H9 (cell line): ENCODE measurements around the gene KDSR. TPM values are rescaled to one million over a fixed set of nuclear protein-coding genes. Genes with fewer than 3 reads are reported as not detected.

Experiments
- DNase-seq: peaks from one replicate; pipeline ENCODE4 v3.0.0-alpha.2; 2017
- H2AFZ ChIP-seq: one replicate; pipeline ENCODE4 v1.6.1; 2013; ENCODE audit warnings: mild to moderate bottlenecking, low read length, control low read depth, moderate library complexity
- H2AK5ac ChIP-seq: 2 replicates; pipeline ENCODE4 v1.6.1; 2013; ENCODE audit warnings: low read length, control low read depth, mixed read lengths; ENCODE audit not compliant: insufficient read length
- H2BK120ac ChIP-seq: one replicate; pipeline ENCODE4 v1.6.1; 2013; ENCODE audit warnings: low read depth, mild to moderate bottlenecking, low read length, control low read depth, inconsistent platforms; ENCODE audit not compliant: poor library complexity, severe bottlenecking
- H2BK12ac ChIP-seq: 2 replicates; pipeline ENCODE4 v1.6.1; 2013; ENCODE audit warnings: low read length, control low read depth, mixed read lengths, low read depth; ENCODE audit not compliant: insufficient read length
- H2BK15ac ChIP-seq: 2 replicates; pipeline ENCODE4 v1.6.1; 2013; ENCODE audit warnings: low read depth, low read length, control low read depth
- H2BK20ac ChIP-seq: one replicate; pipeline ENCODE4 v1.6.1; 2013; ENCODE audit warnings: low read depth, mild to moderate bottlenecking, low read length, control low read depth, inconsistent platforms; ENCODE audit not compliant: poor library complexity, severe bottlenecking
- H2BK5ac ChIP-seq: 2 replicates; pipeline ENCODE4 v1.6.1; 2013; ENCODE audit warnings: low read length, control low read depth, mixed read lengths; ENCODE audit not compliant: insufficient read length
- H3K14ac ChIP-seq: 2 replicates; pipeline ENCODE4 v1.6.1; 2013; ENCODE audit warnings: low read length, control low read depth; ENCODE audit not compliant: insufficient read depth
- H3K18ac ChIP-seq: 2 replicates; pipeline ENCODE4 v1.6.1; 2013; ENCODE audit warnings: low read depth, mild to moderate bottlenecking, mixed read lengths, low read length, control low read depth; ENCODE audit not compliant: insufficient read length
- H3K23ac ChIP-seq: 2 replicates; pipeline ENCODE4 v1.6.1; 2013; ENCODE audit warnings: low read length, control low read depth, mixed read lengths, low read depth; ENCODE audit not compliant: insufficient read length
- H3K23me2 ChIP-seq: 2 replicates; pipeline ENCODE4 v1.6.1; 2013; ENCODE audit warnings: low read depth, mild to moderate bottlenecking, mixed read lengths, low read length, control low read depth; ENCODE audit not compliant: insufficient read length, poor library complexity, severe bottlenecking
- H3K27ac ChIP-seq: 2 replicates; pipeline ENCODE4 v1.5.1; 2013; ENCODE audit warnings: low read length, control low read depth, mixed read lengths, low read depth; ENCODE audit not compliant: insufficient read length
- H3K27me3 ChIP-seq: 2 replicates; pipeline ENCODE4 v1.6.1; 2013; ENCODE audit warnings: low read length, control low read depth, inconsistent platforms; ENCODE audit not compliant: insufficient read depth
- H3K4ac ChIP-seq: 2 replicates; pipeline ENCODE4 v1.6.1; 2013; ENCODE audit warnings: low read depth, mild to moderate bottlenecking, control low read depth, inconsistent platforms, low read length, moderate library complexity
- H3K4me1 ChIP-seq: 2 replicates; pipeline ENCODE4 v1.6.1; 2013; ENCODE audit warnings: low read length, control low read depth, inconsistent platforms; ENCODE audit not compliant: insufficient read depth
- H3K4me2 ChIP-seq: 2 replicates; pipeline ENCODE4 v1.6.1; 2013; ENCODE audit warnings: low read length, control low read depth, mixed read lengths; ENCODE audit not compliant: insufficient read length, insufficient read depth
- H3K56ac ChIP-seq: 2 replicates; pipeline ENCODE4 v1.6.1; 2013; ENCODE audit warnings: low read depth, mild to moderate bottlenecking, mixed read lengths, low read length, control low read depth; ENCODE audit not compliant: insufficient read length
- H3K79me1 ChIP-seq: 2 replicates; pipeline ENCODE4 v1.6.1; 2013; ENCODE audit warnings: low read depth, mild to moderate bottlenecking, moderate library complexity, low read length, control low read depth, inconsistent platforms; ENCODE audit not compliant: insufficient read depth, poor library complexity, severe bottlenecking
- H3K79me2 ChIP-seq: 2 replicates; pipeline ENCODE4 v1.6.1; 2013; ENCODE audit warnings: low read length, control low read depth, inconsistent platforms; ENCODE audit not compliant: insufficient read depth
- H3K9ac ChIP-seq: 2 replicates; pipeline ENCODE4 v1.6.1; 2013; ENCODE audit warnings: low read length, control low read depth, mixed read lengths; ENCODE audit not compliant: insufficient read length; ENCODE audit errors: extremely low read depth
- H3K9me3 ChIP-seq: one replicate; pipeline ENCODE4 v1.6.1; 2013; ENCODE audit warnings: low read depth, low read length, inconsistent platforms; ENCODE audit not compliant: control insufficient read depth
- H3T11ph ChIP-seq: one replicate; pipeline ENCODE4 v1.6.1; 2013; ENCODE audit warnings: mild to moderate bottlenecking, low read length, control low read depth, inconsistent platforms
- H4K20me1 ChIP-seq: one replicate; pipeline ENCODE4 v1.6.1; 2013; ENCODE audit not compliant: control insufficient read depth, insufficient read length, insufficient read depth
- H4K5ac ChIP-seq: 2 replicates; pipeline ENCODE4 v1.6.1; 2013; ENCODE audit warnings: low read depth, mild to moderate bottlenecking, mixed read lengths, low read length, control low read depth; ENCODE audit not compliant: insufficient read length
- H4K8ac ChIP-seq: replicated peaks from 2 replicates; pipeline ENCODE4 v1.6.1; 2013; ENCODE audit warnings: low read length, control low read depth, mixed read lengths, low read depth; ENCODE audit not compliant: insufficient read length
- H4K91ac ChIP-seq: 2 replicates; pipeline ENCODE4 v1.6.1; 2013; ENCODE audit warnings: low read depth, mild to moderate bottlenecking, moderate library complexity, mixed read lengths, low read length, control low read depth; ENCODE audit not compliant: insufficient read length
- H3K27ac Mint-ChIP-seq, 3 experiments: 2 replicates in 2 of 3; 3 replicates in 1 of 3; pipeline ENCODE4 v1.8.0; 2020 to 2021; ENCODE audit warnings: mixed read lengths in 3 of 3, mild to moderate bottlenecking in 1 of 3, moderate library complexity in 1 of 3
- H3K27me3 Mint-ChIP-seq: 2 replicates; pipeline ENCODE4 v1.8.0; 2021; ENCODE audit warnings: low read depth, mild to moderate bottlenecking, moderate library complexity, mixed read lengths
- H3K36me3 Mint-ChIP-seq, 3 experiments: 2 replicates in 2 of 3; 3 replicates in 1 of 3; pipeline ENCODE4 v1.8.0; 2020 to 2021; ENCODE audit warnings: low read depth in 3 of 3, mixed read lengths in 3 of 3; ENCODE audit not compliant: insufficient read depth in 1 of 3
- H3K4me1 Mint-ChIP-seq, 2 experiments: 2 replicates each; pipeline ENCODE4 v1.8.0; 2020; ENCODE audit warnings: mixed read lengths in 2 of 2
- H3K4me3 Mint-ChIP-seq, 2 experiments: 2 replicates in 1 of 2; 3 replicates in 1 of 2; pipeline ENCODE4 v1.8.0; 2020 to 2021; ENCODE audit warnings: mild to moderate bottlenecking in 2 of 2, mixed read lengths in 2 of 2, moderate library complexity in 1 of 2
- H3K9me3 Mint-ChIP-seq, 2 experiments: 2 replicates in 1 of 2; 3 replicates in 1 of 2; pipeline ENCODE4 v1.8.0; 2020; ENCODE audit warnings: mild to moderate bottlenecking in 2 of 2, mixed read lengths in 2 of 2, moderate library complexity in 1 of 2
- CTCF ChIP-seq: fragments of 200-600 bp; sonication (generic); conservative IDR thresholded peaks from 3 replicates; pipeline ENCODE4 v1.8.0; 2021; ENCODE audit warnings: antibody characterized with exemption, mild to moderate bottlenecking
- WGBS: extraction: QIAGEN DNeasy Blood & Tissue Kit; methylation state at CpG from one replicate; pipeline ENCODE4 v1.1.7; 2013; ENCODE audit warnings: missing lambda C conversion rate, low lambda C conversion rate, mixed read lengths; ENCODE audit not compliant: insufficient read length; ENCODE audit errors: extremely low coverage; 5-methylcytosine and 5-hydroxymethylcytosine counted together
- total RNA-seq: library from RNA; stranded (reverse); gene quantifications from 2 replicates; pipeline ENCODE4 v1.2.1, GENCODE V29; 2021

The KDSR gene
- total RNA-seq, 1 experiment from 2014 or later = 58.5 TPM

- no peak overlapping the region for H3K18ac ChIP-seq
- H2BK20ac ChIP-seq = no peak overlapping the region
- 0 out of 2 replicates have a peak overlapping the region, but pooled peaks have one; percentile 70 for H3K14ac ChIP-seq
- DNase-seq = peak; percentile 77
- H3K4me3 Mint-ChIP-seq = peak overlapping the region; percentile 76 to 85
- H3K79me2 ChIP-seq = no peaks in the 10 kb centered on the region
- no peak overlapping the region for H3K9ac ChIP-seq
- H3K36me3 Mint-ChIP-seq = no peaks in the 10 kb centered on the region; a peak in 1 of 7 replicates
- no peaks in the 10 kb centered on the region; a peak in 1 of 5 replicates for H3K9me3 Mint-ChIP-seq
- no peaks in the 10 kb centered on the region for H3K79me1 ChIP-seq
- H4K91ac ChIP-seq = no peak overlapping the region
- no peaks in the 10 kb centered on the region for H3K9me3 ChIP-seq
- H2AFZ ChIP-seq = no peak overlapping the region
- no peak overlapping the region for H3K23ac ChIP-seq
- no peak overlapping the region for H3K56ac ChIP-seq
- no peak overlapping the region for H3T11ph ChIP-seq
- H4K20me1 ChIP-seq = no peaks in the 10 kb centered on the region
- H2BK12ac ChIP-seq = no peak overlapping the region
- H4K5ac ChIP-seq = no peak overlapping the region
- H3K4me2 ChIP-seq = peak overlapping the region; percentile 53
- H4K8ac ChIP-seq = no peak overlapping the region
- no peak overlapping the region for H2BK120ac ChIP-seq
- WGBS = no CpG with 5 or more reads among the region's 92 CpGs
- no peak overlapping the region for H3K27ac Mint-ChIP-seq
- no peak overlapping the region for H3K27ac ChIP-seq
- H3K23me2 ChIP-seq = peaks cover 19% of the 10 kb centered on the region
- TF ChIP-seq CTCF = 0 out of 3 replicates have a peak, but pooled peaks have one; percentile 10
- 0 out of 2 replicates have a peak, but pooled peaks cover 2% of the 10 kb centered on the region for H3K4me1 ChIP-seq
- peaks cover 21 to 33% of the 10 kb centered on the region in 2 experiments for H3K4me1 Mint-ChIP-seq
- peaks cover 53% of the 10 kb centered on the region for H3K27me3 Mint-ChIP-seq
- peaks cover 10% of the 10 kb centered on the region; the same call in 1 of the 2 replicates for H3K27me3 ChIP-seq
- H2BK15ac ChIP-seq = no peak overlapping the region
- no peak overlapping the region for H2BK5ac ChIP-seq
- no peak overlapping the region for H2AK5ac ChIP-seq
- no peak overlapping the region for H3K4ac ChIP-seq
Observed at GRCh38 chr18:63320123-63320974, 46.7 kb downstream of the KDSR start.
